Upper lobe of left lung (tissue), 4 donors: ENCODE measurements around the gene FAM149A.

Experiments used
- CTCF ChIP-seq, 6 experiments: fragments of 450-650 bp in 4 of 6; fragments of 200-600 bp in 2 of 6; sonication (generic) in 2 of 6; IDR thresholded peaks; one replicate each; pipeline ENCODE4 v1.5.1; 2016 to 2019; ENCODE audit warnings: antibody characterized with exemption in 6 of 6
- POLR2A ChIP-seq, 4 donors: fragments of 450-650 bp; IDR thresholded peaks; one replicate each; pipeline ENCODE4 v1.5.1; 2016 to 2017; ENCODE audit warnings: antibody characterized with exemption in 4 of 4, mild to moderate bottlenecking in 2 of 4

GRCh38 chr4:186072516-186072915, 32.0 kb upstream of the FAM149A start:
- no peak for TF ChIP-seq CTCF (IDR thresholded peaks at IDR 0.05)
- no peak for TF ChIP-seq POLR2A (IDR thresholded peaks at IDR 0.05)
